ENCODE results near the gene ZNRD2.
A peak's percentile ranks its signal among the peaks of the same experiment; 100 is the strongest.

DNA sequence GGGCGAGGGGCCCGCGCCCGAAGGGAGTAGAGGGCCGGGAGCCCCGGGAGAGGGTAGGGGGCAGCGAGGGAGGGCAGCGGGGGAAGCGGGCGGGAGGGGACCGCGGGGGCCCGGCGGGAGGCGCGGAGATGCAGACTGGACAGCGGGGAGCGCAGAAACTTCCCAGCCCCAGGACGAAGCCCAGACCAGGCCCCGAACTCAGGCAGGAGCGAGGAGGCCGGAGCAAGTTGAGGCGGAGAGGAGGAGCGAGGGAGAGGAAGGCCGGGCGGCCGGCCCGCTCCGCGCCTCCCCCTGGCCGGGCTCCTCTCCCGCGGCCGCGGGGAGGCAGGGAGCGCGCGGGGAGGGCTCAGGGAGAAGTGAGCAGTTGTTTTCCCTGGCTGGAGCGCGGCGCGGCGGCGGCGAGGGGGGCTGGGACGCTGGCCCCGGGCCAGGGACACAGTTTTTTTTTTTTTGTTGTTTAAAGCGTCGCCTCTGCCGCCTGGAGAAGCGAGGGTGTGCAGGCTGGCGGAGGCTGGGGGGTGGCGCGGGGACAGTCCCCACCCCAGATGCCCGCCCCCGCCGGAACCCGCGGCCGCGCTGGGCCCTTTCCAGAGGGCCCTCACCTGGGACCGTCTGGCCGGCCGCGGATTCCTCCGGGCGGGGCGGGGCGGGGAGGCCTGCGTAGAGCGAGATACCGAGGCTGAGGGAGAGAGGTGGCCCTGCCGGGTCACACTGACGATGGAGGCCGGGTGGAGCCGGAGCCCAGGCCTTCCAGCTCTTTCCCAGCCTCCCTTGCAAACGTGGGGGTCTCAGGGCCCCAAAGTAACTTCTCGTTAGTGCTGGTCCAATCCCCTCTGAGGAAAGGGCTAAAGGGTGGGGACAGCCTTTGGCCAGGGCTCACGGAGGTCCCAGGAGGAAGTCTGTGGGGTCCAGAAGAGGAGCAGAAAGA, 12.0 kb upstream of the ZNRD2 start, which contains the start of gene LTBP3:
- TF ChIP-seq, protein P1, sequence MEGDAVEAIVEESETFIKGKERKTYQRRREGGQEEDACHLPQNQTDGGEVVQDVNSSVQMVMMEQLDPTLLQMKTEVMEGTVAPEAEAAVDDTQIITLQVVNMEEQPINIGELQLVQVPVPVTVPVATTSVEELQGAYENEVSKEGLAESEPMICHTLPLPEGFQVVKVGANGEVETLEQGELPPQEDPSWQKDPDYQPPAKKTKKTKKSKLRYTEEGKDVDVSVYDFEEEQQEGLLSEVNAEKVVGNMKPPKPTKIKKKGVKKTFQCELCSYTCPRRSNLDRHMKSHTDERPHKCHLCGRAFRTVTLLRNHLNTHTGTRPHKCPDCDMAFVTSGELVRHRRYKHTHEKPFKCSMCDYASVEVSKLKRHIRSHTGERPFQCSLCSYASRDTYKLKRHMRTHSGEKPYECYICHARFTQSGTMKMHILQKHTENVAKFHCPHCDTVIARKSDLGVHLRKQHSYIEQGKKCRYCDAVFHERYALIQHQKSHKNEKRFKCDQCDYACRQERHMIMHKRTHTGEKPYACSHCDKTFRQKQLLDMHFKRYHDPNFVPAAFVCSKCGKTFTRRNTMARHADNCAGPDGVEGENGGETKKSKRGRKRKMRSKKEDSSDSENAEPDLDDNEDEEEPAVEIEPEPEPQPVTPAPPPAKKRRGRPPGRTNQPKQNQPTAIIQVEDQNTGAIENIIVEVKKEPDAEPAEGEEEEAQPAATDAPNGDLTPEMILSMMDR (IDR thresholded peaks at IDR 0.05): peak in 2 of 7 experiments; percentile 31 to 33
- peak; percentile 41 to 74 (median 72) for TF ChIP-seq POLR2A (IDR thresholded peaks at IDR 0.05)
